HepG2 (cell line): Measurements from ENCODE around the gene SGSH. TPM values are rescaled to one million over a fixed set of nuclear protein-coding genes. Genes with fewer than 3 reads are reported as not detected.
A peak's percentile ranks its signal among the peaks of the same experiment; 100 is the strongest.

Source experiments
- IKZF4 ChIP-seq: sonication (generic); formaldehyde crosslinking; IDR thresholded peaks from 2 replicates; pipeline ENCODE4 v1.5.1; 2020; ENCODE audit warnings: borderline replicate concordance, mild to moderate bottlenecking, low read depth, missing genetic modification reagents; ENCODE audit errors: not compliant biosample characterization
- RCOR2 ChIP-seq: IDR thresholded peaks from 2 replicates; pipeline ENCODE4 v1.6.1; 2016; ENCODE audit warnings: missing biosample characterization, missing genetic modification reagents
- RELA ChIP-seq: sonication (generic); formaldehyde crosslinking; IDR thresholded peaks from 2 replicates; pipeline ENCODE4 v1.4.0; 2020; ENCODE audit warnings: missing genetic modification reagents
- TAF1 ChIP-seq: sonication (generic); formaldehyde crosslinking; IDR thresholded peaks from 2 replicates; pipeline ENCODE4 v1.4.0; 2020; ENCODE audit warnings: missing genetic modification reagents
- ZNF296 ChIP-seq: sonication (generic); formaldehyde crosslinking; conservative IDR thresholded peaks from 2 replicates; pipeline ENCODE4 v1.5.0; 2020; ENCODE audit warnings: mild to moderate bottlenecking, missing genetic modification reagents
- ZNF598 ChIP-seq: sonication (generic); formaldehyde crosslinking; IDR thresholded peaks from 2 replicates; pipeline ENCODE4 v1.5.1; 2020; ENCODE audit warnings: mild to moderate bottlenecking, missing genetic modification reagents, borderline replicate concordance
- ZNF781 ChIP-seq: sonication (generic); formaldehyde crosslinking; IDR thresholded peaks from 2 replicates; pipeline ENCODE4 v1.5.1; 2020; ENCODE audit warnings: borderline replicate concordance, mild to moderate bottlenecking, missing genetic modification reagents; ENCODE audit errors: not compliant biosample characterization
- polyA plus RNA-seq, 8 experiments: library from polyadenylated mRNA; depleted of rRNA in 3 of 8; stranded (reverse) in 7 of 8; unstranded in 1 of 8; fragments of >200 nt; fragmentation: Illumina TruSeq in 4 of 8; extraction: Trizol in 4 of 8; gene quantifications; 2 replicates each; pipeline versions ENCODE4 v1.2.1 to v1.2.3, GENCODE V29; 2011 to 2016; ENCODE audit warnings: low read depth in 4 of 8, missing spikeins in 1 of 8, mixed read lengths in 1 of 8; ENCODE audit not compliant: insufficient read depth in 1 of 8
- total RNA-seq, 5 experiments: library from RNA; depleted of rRNA; stranded (reverse); fragments of >200 nt; fragmentation: Illumina TruSeq; extraction: Trizol; gene quantifications; 2 replicates each; pipeline ENCODE4 v1.2.3, GENCODE V29; 2016; ENCODE audit warnings: low read depth in 1 of 5
- TF ChIP-seq, protein P1 (sequence below): sonication (generic); formaldehyde crosslinking; IDR thresholded peaks from 2 replicates; pipeline ENCODE4 v1.4.0; 2020; ENCODE audit warnings: missing genetic modification reagents
- TF ChIP-seq, protein P2 (sequence below): sonication (generic); formaldehyde crosslinking; IDR thresholded peaks from 2 replicates; pipeline ENCODE4 v1.4.0; 2020; ENCODE audit warnings: mild to moderate bottlenecking, missing genetic modification reagents
- TF ChIP-seq, protein P3 (sequence below): sonication (generic); formaldehyde crosslinking; IDR thresholded peaks from 2 replicates; pipeline ENCODE4 v1.5.1; 2020; ENCODE audit warnings: missing genetic modification reagents, mild to moderate bottlenecking, borderline replicate concordance
- TF ChIP-seq, protein P4 (sequence below), 2 experiments: sonication (generic) in 1 of 2; formaldehyde crosslinking in 1 of 2; IDR thresholded peaks; 2 replicates each; pipeline versions ENCODE4 v1.5.1 to v1.6.1; 2011 to 2020; ENCODE audit warnings: borderline replicate concordance in 1 of 2, low read depth in 1 of 2, low read length in 1 of 2, mild to moderate bottlenecking in 1 of 2, missing genetic modification reagents in 1 of 2, moderate library complexity in 1 of 2
- TF ChIP-seq, protein P5 (sequence below): sonication (generic); formaldehyde crosslinking; IDR thresholded peaks from 2 replicates; pipeline ENCODE4 v1.5.1; 2020; ENCODE audit warnings: mild to moderate bottlenecking, moderate library complexity, missing genetic modification reagents

SGSH gene
- total and polyA plus RNA-seq, 2 of the 13 experiments (the other 11 are each of a cell fraction or from before 2014, with no cell fraction given) = 12.2 to 17.6 TPM

DNA sequence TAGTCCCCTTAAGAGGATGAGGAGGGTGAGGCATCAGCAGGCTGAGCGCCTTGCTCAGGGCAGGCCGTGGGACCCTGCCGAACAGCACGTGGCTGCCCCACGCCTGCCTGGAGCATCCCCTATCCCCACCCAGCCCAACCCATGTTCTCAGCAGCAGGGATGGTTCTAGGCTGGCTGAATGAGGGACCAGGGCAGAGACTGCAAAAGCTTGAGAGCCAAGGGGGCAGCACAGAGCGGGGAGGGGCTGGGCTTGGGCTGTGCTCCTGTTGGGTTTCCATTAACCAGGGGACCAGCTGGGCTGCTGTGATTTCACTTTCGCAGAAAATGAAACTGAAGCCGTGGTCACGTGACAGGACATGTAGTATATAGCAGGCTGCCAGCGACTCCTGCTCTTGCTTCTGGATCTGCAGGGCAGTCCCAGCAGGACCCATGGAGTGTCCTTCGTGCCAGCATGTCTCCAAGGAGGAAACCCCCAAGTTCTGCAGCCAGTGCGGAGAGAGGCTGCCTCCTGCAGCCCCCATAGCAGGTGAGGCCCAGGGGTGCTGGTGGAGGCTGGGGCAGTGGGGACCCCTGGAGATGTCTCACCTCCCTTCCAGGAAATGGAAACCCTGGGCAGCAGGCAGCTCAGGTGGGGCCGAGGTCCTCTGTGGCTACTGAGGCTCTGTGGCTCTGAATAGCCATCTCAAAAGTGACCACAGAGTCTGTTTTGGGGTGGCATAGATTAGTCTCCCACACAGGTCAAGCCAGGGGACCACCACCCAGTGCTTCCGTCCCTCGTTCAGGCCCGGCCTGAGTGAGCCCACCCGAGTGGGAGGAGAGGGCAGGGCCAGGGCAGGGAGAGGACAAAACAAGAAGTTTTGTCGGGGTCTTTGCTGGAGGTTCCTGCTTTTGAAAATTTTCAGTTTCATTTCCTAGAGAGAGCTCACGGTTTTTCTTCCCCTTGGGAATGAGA, 43.4 kb upstream of the SGSH start (continued):
- TF ChIP-seq, protein P1, sequence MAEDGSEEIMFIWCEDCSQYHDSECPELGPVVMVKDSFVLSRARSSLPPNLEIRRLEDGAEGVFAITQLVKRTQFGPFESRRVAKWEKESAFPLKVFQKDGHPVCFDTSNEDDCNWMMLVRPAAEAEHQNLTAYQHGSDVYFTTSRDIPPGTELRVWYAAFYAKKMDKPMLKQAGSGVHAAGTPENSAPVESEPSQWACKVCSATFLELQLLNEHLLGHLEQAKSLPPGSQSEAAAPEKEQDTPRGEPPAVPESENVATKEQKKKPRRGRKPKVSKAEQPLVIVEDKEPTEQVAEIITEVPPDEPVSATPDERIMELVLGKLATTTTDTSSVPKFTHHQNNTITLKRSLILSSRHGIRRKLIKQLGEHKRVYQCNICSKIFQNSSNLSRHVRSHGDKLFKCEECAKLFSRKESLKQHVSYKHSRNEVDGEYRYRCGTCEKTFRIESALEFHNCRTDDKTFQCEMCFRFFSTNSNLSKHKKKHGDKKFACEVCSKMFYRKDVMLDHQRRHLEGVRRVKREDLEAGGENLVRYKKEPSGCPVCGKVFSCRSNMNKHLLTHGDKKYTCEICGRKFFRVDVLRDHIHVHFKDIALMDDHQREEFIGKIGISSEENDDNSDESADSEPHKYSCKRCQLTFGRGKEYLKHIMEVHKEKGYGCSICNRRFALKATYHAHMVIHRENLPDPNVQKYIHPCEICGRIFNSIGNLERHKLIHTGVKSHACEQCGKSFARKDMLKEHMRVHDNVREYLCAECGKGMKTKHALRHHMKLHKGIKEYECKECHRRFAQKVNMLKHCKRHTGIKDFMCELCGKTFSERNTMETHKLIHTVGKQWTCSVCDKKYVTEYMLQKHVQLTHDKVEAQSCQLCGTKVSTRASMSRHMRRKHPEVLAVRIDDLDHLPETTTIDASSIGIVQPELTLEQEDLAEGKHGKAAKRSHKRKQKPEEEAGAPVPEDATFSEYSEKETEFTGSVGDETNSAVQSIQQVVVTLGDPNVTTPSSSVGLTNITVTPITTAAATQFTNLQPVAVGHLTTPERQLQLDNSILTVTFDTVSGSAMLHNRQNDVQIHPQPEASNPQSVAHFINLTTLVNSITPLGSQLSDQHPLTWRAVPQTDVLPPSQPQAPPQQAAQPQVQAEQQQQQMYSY (CRISPR knock-in tag) = peak; percentile 37; the same call in 1 of the 2 replicates
- TF ChIP-seq, protein P2, sequence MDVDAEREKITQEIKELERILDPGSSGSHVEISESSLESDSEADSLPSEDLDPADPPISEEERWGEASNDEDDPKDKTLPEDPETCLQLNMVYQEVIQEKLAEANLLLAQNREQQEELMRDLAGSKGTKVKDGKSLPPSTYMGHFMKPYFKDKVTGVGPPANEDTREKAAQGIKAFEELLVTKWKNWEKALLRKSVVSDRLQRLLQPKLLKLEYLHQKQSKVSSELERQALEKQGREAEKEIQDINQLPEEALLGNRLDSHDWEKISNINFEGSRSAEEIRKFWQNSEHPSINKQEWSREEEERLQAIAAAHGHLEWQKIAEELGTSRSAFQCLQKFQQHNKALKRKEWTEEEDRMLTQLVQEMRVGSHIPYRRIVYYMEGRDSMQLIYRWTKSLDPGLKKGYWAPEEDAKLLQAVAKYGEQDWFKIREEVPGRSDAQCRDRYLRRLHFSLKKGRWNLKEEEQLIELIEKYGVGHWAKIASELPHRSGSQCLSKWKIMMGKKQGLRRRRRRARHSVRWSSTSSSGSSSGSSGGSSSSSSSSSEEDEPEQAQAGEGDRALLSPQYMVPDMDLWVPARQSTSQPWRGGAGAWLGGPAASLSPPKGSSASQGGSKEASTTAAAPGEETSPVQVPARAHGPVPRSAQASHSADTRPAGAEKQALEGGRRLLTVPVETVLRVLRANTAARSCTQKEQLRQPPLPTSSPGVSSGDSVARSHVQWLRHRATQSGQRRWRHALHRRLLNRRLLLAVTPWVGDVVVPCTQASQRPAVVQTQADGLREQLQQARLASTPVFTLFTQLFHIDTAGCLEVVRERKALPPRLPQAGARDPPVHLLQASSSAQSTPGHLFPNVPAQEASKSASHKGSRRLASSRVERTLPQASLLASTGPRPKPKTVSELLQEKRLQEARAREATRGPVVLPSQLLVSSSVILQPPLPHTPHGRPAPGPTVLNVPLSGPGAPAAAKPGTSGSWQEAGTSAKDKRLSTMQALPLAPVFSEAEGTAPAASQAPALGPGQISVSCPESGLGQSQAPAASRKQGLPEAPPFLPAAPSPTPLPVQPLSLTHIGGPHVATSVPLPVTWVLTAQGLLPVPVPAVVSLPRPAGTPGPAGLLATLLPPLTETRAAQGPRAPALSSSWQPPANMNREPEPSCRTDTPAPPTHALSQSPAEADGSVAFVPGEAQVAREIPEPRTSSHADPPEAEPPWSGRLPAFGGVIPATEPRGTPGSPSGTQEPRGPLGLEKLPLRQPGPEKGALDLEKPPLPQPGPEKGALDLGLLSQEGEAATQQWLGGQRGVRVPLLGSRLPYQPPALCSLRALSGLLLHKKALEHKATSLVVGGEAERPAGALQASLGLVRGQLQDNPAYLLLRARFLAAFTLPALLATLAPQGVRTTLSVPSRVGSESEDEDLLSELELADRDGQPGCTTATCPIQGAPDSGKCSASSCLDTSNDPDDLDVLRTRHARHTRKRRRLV (CRISPR knock-in tag) = peak; percentile 39; the same call in 1 of the 2 replicates
- TF ChIP-seq, protein P3, sequence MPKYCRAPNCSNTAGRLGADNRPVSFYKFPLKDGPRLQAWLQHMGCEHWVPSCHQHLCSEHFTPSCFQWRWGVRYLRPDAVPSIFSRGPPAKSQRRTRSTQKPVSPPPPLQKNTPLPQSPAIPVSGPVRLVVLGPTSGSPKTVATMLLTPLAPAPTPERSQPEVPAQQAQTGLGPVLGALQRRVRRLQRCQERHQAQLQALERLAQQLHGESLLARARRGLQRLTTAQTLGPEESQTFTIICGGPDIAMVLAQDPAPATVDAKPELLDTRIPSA = no peak
- TF ChIP-seq ZNF296 (CRISPR knock-in tag) (no peak), RCOR2 (no peak), RELA (CRISPR knock-in tag) (no peak), IKZF4 (CRISPR knock-in tag) (peak; percentile 71), TAF1 (CRISPR knock-in tag) (peak; percentile 86), ZNF598 (CRISPR knock-in tag) (no peak), ZNF781 (peak; percentile 46)
- TF ChIP-seq, protein P4, sequence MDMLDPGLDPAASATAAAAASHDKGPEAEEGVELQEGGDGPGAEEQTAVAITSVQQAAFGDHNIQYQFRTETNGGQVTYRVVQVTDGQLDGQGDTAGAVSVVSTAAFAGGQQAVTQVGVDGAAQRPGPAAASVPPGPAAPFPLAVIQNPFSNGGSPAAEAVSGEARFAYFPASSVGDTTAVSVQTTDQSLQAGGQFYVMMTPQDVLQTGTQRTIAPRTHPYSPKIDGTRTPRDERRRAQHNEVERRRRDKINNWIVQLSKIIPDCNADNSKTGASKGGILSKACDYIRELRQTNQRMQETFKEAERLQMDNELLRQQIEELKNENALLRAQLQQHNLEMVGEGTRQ (IDR thresholded peaks at IDR 0.05; ENCODE audit: low read depth, low read length) = peak; percentile 99
- TF ChIP-seq, protein P4 (CRISPR knock-in tag; IDR thresholded peaks at IDR 0.05; ENCODE audit: borderline replicate concordance) = peak; percentile 97; the same call in 1 of the 2 replicates
- TF ChIP-seq, protein P5, sequence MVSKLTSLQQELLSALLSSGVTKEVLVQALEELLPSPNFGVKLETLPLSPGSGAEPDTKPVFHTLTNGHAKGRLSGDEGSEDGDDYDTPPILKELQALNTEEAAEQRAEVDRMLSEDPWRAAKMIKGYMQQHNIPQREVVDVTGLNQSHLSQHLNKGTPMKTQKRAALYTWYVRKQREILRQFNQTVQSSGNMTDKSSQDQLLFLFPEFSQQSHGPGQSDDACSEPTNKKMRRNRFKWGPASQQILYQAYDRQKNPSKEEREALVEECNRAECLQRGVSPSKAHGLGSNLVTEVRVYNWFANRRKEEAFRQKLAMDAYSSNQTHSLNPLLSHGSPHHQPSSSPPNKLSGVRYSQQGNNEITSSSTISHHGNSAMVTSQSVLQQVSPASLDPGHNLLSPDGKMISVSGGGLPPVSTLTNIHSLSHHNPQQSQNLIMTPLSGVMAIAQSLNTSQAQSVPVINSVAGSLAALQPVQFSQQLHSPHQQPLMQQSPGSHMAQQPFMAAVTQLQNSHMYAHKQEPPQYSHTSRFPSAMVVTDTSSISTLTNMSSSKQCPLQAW = peak; percentile 93
